Inferior parietal cortex (tissue), 1 donor: ENCODE results near the gene STEEP1.

Experiments used
- DNase-seq: peaks from one replicate; pipeline ENCODE4 v3.0.0-alpha.2; 2016; ENCODE audit errors: extremely low spot score

The STEEP1 gene

DNA sequence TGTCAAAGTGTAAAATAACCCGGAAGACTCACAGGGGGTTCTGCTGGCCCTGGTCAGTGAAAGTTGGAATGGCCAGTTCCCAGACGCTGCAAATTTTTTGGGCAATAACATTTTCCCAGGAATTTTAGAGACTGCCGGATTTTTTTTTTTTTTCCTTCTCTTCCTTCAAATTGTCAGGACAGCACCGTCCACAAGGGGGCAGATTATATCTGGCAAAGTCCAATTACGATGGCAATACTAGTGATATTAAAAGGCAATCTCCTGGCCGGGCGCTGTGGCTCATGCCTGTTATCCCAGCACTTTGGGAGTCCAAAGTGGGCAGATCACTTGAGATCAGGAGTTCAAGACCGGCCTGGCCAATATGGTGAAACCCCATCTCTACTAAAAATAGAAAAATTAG is 76.5 kb downstream of the STEEP1 start:
- DNase-seq, result peak; percentile 61
